NK-92 (cell line): ENCODE measurements around the gene PRKCB.

Experiments used
- DNase-seq: peaks from one replicate; lab custom pipeline; 2025; ENCODE audit not compliant: unreplicated experiment; lab: John Stamatoyannopoulos, UW

The PRKCB gene

DNA sequence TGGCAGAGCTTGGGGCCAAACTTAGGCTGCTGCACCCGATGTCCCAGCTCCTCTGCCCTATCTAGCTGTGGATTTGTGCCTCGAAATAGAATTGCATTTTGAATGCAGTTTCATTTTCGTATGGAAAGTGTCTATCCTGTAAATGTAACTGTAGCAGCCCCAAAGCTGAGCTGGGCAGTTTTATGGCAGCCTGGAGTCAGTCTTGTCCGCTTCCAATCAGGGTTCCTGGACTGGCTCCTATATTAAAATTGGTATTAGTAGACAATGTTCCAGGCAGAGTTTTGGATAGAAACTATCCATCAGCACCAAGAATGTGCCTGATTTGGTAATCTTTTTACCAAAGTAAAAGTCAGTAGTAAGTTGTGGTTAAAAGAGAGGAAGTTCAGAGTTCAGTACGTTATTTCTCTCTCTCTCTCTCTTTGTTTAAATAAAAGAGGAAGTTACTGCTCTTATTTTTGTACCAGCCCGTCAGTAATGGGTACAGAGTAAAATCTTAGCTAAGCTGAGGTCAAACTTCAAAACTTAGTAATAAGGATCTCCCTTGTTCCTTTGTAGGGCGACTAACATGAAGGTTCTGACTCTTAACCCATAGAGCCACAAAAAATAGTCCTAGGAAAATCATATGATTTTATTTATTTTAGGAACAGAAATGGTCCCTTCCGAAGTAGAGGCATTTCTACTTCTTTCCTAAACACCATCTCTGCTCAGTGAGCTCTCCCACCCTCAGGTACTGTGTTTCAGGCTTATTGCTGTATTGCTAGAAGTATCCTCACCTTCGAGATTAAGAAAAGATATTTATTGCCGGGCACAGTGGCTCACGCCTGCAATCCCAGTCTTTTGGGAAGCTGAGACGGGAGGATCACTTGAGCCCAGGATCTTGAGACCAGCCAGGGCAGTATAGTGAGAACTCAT lies 28.0 kb downstream of the PRKCB start:
- DNase-seq = no peak

DNA sequence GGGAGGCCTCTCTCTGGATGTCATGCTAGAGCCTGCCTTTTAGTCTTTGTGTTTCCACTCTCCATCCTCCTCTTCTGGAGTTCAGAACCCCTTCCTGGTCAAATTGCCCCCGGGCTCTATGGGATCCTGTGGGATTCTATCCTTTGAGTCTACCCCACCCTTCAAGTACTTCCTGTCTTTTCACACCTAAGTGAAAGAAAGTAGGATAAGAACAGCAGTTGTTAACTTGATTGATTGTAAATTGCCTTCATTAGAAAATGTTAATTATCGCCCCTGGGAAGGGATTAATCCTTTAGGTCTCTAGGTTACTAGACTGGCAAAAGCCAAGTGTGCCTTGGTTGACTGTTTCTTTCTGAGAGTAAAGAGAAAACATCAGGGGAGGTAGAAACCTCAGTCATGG lies 30.1 kb downstream of the PRKCB start:
- DNase-seq = no peak

DNA sequence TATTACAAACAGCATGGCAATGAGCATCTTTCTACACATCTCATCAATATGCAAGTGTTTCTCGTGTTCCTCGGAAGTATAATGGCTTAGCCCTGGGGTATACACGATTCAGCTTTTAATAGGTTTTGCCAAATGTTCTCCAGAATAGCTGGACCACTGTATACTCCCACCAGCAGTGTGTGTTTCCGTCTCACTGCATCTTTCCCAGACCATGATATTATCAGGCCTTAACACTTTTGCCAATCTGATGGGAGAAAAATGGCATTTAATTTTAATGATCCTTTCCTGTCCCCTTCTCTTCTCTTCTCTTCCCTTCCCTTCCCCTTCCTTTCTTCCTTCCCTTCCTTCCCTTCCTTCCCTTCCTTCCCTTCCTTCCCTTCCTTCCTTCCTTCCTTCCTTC lies 30.8 kb downstream of the PRKCB start:
- DNase-seq = no peak

DNA sequence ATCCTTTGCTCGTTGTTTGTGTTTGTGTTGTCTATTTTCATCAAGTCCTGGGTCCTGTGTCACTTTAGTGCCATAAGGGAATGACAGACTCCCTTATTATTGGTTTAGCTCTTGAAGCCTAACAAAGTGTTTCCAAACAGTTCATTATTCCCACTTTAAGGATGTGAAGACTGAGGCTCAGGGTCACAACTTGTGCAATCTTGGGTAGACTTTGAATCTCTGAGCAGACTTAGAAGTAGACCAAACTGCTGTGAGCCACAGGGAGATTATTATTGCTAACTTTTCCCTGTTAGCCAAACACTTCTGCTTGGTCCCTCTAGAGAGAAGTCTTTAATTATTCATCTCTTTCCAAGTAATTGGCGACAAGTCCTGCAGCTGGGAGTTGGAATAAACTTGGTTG lies 31.8 kb downstream of the PRKCB start:
- no peak for DNase-seq

DNA sequence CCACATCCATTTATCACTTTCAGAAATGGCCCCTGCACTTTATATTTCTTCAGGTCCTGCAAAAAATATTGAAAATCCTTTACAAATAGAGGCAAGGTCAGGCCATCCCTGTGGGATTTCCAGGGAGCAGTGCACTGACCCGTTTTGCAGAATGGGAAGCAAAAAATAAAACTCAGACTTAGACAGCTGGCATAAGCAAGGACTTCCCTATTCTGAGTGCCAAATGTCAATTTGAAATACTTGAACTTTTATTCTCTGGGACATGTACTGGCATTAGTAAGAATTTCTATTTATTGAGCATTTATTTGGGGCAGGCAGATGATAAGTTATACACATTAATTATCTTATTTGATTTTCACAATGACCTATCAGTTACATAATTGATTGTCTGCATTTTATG lies 32.4 kb downstream of the PRKCB start:
- no peak for DNase-seq

DNA sequence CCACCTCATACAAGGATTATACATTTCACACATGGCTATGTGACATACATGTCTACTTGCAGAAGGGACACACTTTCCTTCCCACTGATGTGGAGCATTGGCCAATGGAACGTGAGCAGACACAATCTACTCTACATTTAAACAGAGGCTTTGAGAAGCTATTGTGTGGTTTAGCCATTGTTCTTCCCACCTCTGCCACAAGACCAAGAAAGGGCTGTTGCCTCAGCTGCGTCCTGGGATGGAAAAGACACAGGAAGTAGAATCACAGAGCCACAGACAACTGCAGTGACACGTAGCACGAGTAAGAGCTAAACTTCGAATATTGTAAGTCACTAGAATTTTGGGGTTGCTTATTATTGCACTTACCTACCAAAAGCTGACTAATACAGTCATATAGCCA lies 33.3 kb downstream of the PRKCB start:
- no peak for DNase-seq

DNA sequence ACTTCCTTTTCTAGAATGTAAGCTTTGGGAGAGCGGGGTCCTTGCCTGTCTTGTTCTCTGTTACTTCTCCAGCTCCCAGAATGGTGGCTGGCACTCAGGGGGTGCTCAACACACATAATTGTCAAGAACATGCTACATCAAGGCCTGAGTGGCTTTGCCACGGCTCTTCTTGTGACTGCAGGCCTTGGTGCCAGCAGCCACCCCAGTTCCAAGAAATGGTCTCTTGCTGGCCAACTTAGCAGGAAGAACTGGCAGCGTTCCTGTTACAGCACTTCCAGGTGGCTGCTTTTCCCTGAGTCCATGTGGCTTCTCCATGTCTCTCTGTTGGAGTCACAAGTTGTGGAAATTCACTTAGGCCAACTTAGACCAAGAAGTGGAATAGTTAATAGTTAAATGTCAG lies 36.1 kb downstream of the PRKCB start:
- no peak for DNase-seq

DNA sequence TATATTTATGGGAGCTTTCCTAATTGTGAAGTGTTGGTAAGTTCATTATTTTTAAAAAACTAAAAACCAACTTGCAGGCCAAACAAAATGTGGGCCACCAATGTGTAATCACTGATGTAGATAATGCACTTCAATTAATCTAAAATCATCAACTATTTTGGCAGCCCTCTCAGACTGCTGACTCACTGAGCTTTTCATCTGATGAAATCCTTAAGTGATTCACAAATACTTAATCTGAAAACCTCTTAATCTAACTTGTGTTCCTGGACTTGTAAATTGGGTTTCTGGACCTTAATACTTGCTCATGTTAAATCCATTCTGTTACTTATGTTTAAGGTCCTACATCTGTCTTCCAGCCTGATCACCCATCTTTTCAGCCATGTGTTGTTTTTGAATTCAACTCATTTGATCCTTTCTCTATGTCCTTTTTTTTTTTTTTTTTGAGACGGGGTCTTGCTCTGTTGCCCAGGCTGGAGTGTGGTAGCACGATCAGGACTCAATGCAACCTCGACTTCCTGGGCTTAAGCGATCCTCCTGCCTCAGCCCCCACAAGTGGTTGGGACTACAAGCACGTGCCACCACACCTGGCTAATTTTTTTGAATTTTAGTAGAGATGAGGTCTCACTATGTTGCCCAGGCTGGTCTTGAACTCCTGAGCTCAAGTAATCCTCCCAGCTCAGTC lies 39.0 kb downstream of the PRKCB start:
- no peak for DNase-seq

DNA sequence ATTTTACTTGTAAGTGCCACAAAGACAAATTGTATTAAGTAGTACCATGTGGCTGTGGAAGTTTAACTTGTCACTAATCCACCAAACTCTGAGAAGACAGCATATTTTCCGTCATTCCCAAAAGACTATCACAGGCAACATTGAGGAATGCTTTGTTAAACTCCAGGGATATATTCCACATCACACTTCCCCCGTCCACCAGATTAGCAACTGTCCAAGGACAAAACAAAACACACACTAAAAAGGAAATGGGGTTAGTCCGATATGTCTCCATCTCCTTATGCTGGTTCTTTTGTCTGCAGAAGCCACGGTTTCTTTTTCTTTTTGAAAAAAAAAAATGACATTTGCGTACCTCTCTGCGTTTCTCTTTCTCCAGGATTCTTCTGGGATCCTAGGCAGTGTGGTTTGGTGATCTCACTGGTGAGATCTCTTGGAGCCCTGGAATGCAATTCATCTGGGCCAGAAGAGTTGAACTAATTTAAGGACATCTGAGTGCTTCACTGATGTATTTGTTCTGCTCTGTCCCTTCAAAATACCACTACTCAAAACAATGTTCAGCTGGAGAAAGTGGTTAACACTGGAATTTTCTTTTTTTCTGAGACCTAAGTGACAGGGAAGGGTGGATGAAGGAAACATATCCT lies 40.6 kb downstream of the PRKCB start:
- DNase-seq = no peak

DNA sequence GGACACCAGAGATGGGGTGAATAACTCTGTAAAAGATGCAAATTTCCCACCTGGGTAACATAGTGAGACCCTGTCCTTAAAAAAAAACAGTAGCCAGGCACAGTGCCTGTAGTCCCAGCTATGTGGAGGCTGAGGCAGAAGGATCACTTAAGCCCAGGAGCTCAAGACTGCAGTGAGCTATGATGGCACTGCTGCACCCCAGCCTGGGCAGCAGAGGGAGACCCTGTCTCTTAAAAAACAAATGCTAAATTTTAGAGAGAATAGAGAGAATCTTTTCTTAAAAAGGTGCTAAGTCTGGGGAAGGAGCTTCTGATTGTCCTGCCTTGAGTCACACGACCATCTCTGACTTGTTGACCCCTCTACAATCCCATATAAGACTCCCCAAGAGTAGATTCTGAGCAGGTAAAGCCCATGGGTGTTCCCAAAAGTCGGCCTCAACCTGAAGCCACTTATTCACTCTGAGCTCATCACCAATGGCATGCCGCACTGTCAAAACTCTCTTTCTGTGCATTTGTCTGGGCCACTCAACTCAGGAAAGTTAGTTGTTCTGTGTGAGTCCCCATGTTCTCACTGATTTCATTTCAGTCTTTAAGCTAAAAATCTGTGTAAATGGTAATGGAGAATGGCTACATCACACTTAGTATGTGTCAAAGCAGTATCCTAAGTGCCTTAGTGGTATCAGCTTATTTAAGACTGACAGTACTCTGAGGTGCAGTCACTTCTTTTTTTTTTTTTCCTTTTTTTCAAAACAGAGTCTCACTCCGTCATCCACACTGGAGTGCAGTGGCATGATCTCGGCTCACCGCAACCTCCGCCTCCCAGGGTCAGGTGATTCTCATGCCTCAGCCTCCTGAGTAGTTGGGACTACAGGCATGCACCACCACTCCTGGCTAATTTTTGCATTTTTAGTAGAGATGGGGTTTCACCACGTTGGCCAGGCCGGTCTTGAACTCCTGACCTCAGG lies 41.6 kb downstream of the PRKCB start:
- no peak for DNase-seq

DNA sequence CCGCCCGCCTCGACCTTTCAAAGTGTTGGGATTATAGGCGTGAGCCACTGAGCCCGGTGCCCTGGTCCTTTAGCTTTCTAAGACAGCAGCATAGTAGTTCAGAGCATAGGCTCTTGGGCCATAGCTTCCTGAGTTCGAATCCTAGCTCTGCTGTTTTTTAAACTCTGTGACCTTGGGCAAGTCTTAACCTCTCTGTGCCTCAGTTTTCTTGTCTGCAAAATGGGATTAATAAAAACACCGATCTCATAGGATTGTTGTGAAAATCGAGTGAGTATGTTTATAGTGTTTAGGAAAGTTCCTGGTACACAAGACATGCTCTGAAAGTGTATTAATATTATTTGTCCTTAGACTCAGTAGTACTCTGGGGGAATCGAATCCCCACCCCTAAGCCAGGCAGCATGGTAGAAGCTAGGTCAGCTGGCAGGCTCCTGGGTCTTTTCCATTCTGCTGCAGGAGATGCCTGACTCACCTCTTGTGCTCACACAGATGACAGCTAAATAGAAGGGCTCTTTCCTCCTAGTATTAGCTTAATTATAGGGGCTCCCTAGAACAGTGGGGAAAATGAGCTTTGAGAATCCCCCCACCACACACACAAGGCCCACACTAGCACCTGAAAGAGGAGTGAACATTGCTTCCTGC lies 44.1 kb downstream of the PRKCB start:
- DNase-seq = no peak

DNA sequence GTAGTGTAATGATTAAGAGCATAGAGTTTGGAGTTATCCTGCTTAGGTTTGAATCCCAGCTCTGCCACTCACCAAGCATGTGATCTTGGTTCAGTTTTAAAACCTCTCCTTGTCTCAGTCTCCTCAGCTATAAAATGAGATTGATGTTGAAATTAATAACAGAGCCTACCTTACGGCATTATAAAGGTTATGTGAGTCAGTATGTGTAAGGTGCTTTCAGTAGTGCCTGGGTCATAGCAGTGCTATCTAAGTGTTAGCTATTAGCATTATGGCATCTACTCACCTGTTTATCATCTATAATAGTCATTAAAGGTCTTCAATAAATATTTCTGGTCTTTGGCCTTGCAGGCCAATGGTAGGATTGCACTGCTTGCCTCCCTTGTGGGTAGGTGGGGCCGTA lies 53.4 kb downstream of the PRKCB start:
- DNase-seq = no peak

DNA sequence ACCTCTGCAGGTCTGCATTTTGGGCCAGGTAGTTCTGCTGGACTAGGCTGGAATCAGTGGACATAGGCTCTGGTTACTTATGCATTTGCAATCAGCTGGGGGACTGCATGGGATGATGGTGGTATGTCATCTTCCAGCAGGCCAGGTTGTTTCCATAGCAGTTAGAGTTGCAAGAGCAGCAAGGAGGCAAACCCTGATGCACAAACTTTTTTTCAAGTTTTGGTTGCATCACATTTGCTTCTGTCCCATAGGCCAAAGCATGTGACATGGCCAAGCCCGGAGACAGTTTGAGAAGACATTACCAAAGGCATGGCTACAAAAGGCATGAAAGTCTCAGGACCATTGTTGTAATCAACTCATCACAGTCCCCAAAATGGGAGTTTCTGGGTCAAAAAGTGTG lies 58.2 kb downstream of the PRKCB start:
- no peak for DNase-seq

DNA sequence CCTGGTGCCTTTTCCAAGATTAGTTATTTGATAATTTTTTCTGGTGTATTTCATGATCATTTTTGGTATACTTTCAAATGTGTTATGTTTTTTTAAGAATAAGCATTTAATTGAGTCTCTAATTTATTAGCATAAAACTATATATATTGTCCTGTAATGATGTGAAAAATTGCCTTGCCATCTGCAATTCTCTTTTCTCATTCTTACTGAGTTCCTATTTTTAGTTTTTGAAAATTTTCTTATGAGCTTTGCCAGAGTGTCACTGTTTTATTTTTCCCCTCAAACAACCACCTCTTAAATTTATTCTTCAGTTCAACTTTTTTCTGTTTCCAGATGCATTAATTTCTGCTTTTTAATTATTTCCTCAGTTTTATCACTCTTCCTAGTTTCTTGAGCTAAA lies 59.3 kb downstream of the PRKCB start:
- no peak for DNase-seq

DNA sequence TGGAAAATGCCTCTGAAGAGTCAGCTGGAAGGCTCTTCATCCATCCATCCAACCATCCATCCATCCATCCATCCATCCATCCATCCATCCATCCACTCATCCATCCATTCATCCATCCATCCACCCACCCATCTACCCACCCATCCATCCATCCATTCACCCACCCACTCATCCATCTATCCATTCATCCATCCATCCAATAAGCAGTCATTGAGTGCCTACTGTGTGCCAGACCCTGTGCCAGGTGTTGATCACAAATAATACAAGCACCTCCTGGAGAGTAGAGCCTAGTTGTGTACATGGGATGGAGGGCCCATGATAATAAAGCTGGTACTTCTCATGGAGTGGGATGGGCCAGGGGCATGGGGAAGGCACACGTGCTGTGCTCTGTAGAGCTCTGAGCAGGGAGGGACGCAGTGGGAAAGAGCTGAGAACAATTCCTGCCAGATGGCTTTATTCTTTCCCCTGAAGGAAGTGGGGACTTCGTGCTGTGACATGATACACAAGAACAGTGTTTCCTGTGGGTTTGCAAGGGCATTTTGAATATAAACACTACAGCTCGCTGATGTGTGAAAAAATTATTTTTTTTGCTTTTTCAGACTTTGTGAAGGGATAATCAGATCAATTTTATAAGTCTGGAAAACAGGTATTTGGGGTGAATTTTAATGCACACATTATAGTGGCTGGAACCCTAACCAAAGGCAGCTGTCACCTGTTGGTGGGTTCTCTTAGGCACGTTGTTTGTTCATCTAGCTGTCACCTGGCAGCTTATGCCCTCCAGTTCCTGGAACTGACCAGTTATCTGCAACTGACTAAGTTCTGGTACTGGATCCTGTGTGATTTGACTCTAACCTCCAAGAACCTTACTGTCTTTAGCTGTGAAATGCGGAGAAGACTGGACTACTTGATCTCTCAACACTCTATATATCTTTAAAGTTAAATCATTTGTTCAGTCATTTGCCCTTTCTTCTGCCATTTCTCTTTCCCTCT lies 61.3 kb downstream of the PRKCB start:
- no peak for DNase-seq

DNA sequence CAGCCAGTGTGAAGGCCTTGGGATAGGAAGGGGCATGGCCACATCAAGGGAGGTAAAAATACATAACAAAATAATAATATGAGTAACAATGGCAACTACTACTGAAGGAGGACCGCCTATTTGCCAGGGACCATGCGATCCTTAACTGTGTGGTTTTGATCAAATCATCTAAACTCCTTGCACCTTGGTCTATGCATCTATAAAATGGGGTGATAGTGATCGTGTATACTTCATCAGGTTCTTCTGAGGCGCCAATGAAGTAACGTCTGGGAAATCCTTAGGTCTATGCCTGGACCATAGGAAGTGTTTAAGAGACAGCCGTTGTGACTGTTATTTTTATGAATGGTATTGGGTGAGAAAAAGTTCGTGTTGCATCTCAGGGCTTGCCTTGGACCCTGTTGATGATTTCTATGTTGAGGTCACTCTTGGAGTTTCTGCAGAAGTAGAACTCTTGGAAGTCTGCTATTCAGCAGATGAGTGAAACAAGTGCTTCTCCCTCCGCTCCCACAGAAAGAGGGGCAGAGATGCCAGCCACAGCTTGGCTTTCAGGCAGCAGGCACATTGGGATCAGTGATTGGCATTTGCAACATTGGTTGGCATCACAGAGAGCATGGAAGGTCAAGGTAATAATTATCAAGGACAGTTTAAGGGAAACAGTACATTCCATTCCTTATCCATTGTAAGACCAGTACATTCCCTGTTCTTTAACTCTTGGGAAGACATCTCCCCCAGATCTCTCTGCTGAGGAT lies 63.1 kb downstream of the PRKCB start:
- no peak for DNase-seq

DNA sequence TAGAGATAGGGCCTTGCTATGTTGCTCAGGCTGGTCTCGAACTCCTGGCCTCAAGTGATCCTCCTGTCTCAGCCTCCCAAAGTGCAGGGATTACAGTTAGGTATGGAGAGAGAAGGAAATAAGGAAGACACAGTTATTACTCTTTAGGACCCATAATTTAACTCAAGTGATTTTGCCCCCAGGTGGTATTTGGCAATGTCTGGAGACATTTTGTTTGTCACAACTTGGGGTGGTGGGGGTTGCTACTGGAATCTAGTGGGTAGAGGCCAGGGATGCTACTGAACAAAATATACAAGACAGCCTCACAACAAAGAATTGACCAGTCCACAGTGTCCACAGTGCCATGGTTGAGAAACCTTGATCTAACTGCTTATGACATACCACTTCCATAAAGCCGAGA lies 64.1 kb downstream of the PRKCB start:
- DNase-seq = no peak

DNA sequence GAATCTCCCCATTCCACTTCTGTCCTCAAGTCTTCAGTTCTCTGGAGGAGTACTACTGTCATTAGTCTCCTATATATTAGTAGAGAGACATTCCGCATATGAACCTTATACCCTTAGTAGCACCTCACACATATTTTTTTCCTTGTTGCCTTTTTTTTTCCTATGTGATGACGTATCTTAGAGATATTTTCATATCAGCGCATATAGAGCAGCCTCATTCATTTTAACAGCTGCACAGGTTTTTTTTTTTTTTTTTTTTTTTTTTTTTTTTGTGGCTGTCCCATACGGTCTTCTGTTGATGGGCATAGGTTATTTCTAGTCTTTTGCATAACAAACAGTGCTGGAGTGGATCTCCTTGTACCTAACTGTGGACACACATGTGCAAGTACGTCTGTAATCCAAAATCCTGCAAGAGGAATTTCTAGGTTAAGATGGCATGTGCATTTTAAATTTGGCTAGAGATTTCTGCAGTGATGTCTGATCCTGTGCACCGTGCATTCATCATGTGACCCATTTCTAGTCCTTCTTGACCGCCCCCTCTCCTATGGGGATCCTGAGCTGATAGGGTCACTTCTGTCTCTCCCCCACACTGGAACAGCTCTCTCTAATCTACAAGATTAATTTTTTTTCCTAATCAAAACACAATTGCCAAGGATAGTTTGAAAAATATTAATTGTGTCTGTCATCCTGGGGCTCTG lies 64.8 kb downstream of the PRKCB start:
- no peak for DNase-seq
